Panc1 (cell line): ENCODE results near the gene SIK2. TPM values are rescaled to one million over a fixed set of nuclear protein-coding genes. Genes with fewer than 3 reads are reported as not detected.

Experiments used
- ATAC-seq: fragments of 200-7000 bp; cut with Tn5 transposase; 2 replicates; pipeline ENCODE4 v1.9.1; 2020; ENCODE audit warnings: mild to moderate bottlenecking, moderate library complexity
- BruUV-seq: library from RNA; stranded (reverse); fragments of 400-500 nt; replicated peaks from 2 replicates; lab custom pipeline; 2021; lab: Mats Ljungman, UMichigan
- CTCF ChIA-PET: fragments of 300-600 bp; sonication (Branson Sonifier 250); formaldehyde crosslinking; loops from one replicate; lab custom pipeline; 2022; ENCODE audit warnings: antibody characterized with exemption; lab: Charles Lee
- POLR2A ChIA-PET: fragments of 300-600 bp; sonication (Branson Sonifier 250); formaldehyde crosslinking; loops from one replicate; lab custom pipeline; 2022; ENCODE audit warnings: antibody characterized with exemption; lab: Charles Lee
- DNase-seq: peaks from one replicate; pipeline ENCODE4 v3.0.0-alpha.2; 2010; ENCODE audit warnings: low read depth, low spot score
- H3K27ac ChIP-seq: 2 replicates; pipeline ENCODE4 v1.5.1; 2011; ENCODE audit warnings: mild to moderate bottlenecking, low read length, inconsistent platforms
- H3K27me3 ChIP-seq: fragments of 200-500 bp; sonication (Bioruptor generic); 2 replicates; pipeline ENCODE4 v1.6.0; 2014; ENCODE audit warnings: low read length, inconsistent platforms; ENCODE audit not compliant: control insufficient read depth, insufficient read depth
- H3K36me3 ChIP-seq: fragments of 200-500 bp; sonication (Bioruptor generic); 2 replicates; pipeline ENCODE4 v1.5.1; 2014; ENCODE audit warnings: inconsistent platforms, mild to moderate bottlenecking, low read length, moderate library complexity; ENCODE audit not compliant: control insufficient read depth, insufficient read depth
- H3K4me1 ChIP-seq: 2 replicates; pipeline ENCODE4 v1.5.1; 2011; ENCODE audit warnings: inconsistent platforms, mild to moderate bottlenecking, low read length, moderate library complexity; ENCODE audit not compliant: control insufficient read depth, insufficient read depth
- H3K4me3 ChIP-seq, 2 experiments: 2 replicates each; pipeline ENCODE4 v1.5.1; 2011 to 2012; ENCODE audit warnings: low read depth in 2 of 2, low read length in 2 of 2, mild to moderate bottlenecking in 2 of 2, inconsistent platforms in 1 of 2, moderate library complexity in 1 of 2
- H3K9me3 ChIP-seq: fragments of 200-500 bp; sonication (Bioruptor generic); 2 replicates; pipeline ENCODE4 v1.5.1; 2014; ENCODE audit warnings: low read depth, mild to moderate bottlenecking, inconsistent platforms, low read length, moderate library complexity; ENCODE audit not compliant: control insufficient read depth, insufficient read depth
- CTCF ChIP-seq: fragments of 450-650 bp; IDR thresholded peaks from 2 replicates; pipeline ENCODE4 v1.5.1; 2017; ENCODE audit warnings: mild to moderate bottlenecking
- POLR2AphosphoS5 ChIP-seq: IDR thresholded peaks from 2 replicates; pipeline ENCODE4 v1.6.1; 2012; ENCODE audit warnings: mild to moderate bottlenecking, low read depth, low read length, moderate library complexity
- REST ChIP-seq, 2 experiments: IDR thresholded peaks; 2 replicates each; pipeline ENCODE4 v1.6.1; 2011 to 2012; ENCODE audit warnings: low read depth in 2 of 2, control low read depth in 1 of 2, low read length in 1 of 2, mild to moderate bottlenecking in 1 of 2, moderate library complexity in 1 of 2; ENCODE audit not compliant: insufficient read depth in 1 of 2
- SIN3A ChIP-seq: IDR thresholded peaks from 2 replicates; pipeline ENCODE4 v1.6.1; 2012; ENCODE audit warnings: low read depth, mild to moderate bottlenecking, low read length, moderate library complexity, borderline replicate concordance; ENCODE audit not compliant: insufficient read depth
- TCF7L2 ChIP-seq: IDR thresholded peaks from 2 replicates; pipeline ENCODE4 v1.6.1; 2011; ENCODE audit warnings: mild to moderate bottlenecking, low read depth, low read length, inconsistent platforms
- in situ Hi-C: cut with HindIII; loops from 2 replicates; pipeline ENCODE4 v1.10.0; 2016; ENCODE audit warnings: low sequenced_read_pairs, low pct_unique_long_range_greater_than_20kb
- intact Hi-C: fragments of 100-400 bp; cut with micrococcal nuclease; formaldehyde crosslinking; loops from one replicate; pipeline ENCODE4 v1.10.0; 2022; ENCODE audit not compliant: unreplicated experiment
- total RNA-seq: library from RNA; stranded (reverse); gene quantifications from one replicate; pipeline ENCODE4 v1.2.1, GENCODE V29; 2021; ENCODE audit not compliant: unreplicated experiment

Gene SIK2
- total RNA-seq, 1 experiment from 2014 or later, result 17.0 TPM

DNA sequence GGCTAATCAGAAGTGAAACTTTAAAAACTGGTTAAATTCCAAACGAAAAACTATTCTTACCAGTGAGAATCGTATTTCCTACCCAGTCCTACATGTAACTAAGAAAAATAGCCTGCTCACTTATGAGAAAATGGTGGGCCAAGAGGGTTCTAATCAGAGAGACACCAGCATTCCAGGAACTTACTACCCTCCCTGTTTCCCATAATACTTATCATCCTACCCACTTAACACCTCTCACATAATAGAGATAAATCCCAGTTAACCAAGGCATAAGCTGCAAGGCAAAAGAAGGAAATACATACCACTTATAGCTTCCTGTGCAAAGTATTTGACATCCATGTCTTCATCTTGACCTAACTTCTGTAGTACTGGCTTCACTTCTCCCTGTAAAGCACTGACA, 139.5 kb downstream of the SIK2 start:
- ATAC-seq, result no peak
- Histone ChIP-seq H3K9me3 (no peaks in the 10 kb centered on the region), H3K27me3 (no peaks in the 10 kb centered on the region), H3K4me3 (no peak overlapping the region), H3K36me3 (peaks cover 33% of the 10 kb centered on the region), H3K4me1 (peaks cover 5% of the 10 kb centered on the region; the same call in 1 of the 2 replicates), H3K27ac (no peak overlapping the region)
- CTCF ChIA-PET, result no interaction called here
- TF ChIP-seq SIN3A, result no peak
- no peak for TF ChIP-seq REST (IDR thresholded peaks at IDR 0.05; ENCODE audit: insufficient read depth in 1 of 2, low read depth in 2 of 2, low read length in 1 of 2)
- TF ChIP-seq CTCF, result no peak
- TF ChIP-seq TCF7L2, result no peak
- no peak for TF ChIP-seq POLR2AphosphoS5
- in situ Hi-C loops (no loop called here), intact Hi-C loops (no loop called here)
- BruUV-seq, result no TSS peak
- DNase-seq, result no peak
- POLR2A ChIA-PET, result no interaction called here

- TF ChIP-seq SIN3A (no peak), TCF7L2 (no peak), REST (IDR thresholded peaks at IDR 0.05; ENCODE audit: insufficient read depth in 1 of 2, low read depth in 2 of 2, low read length in 1 of 2) (no peak), CTCF (no peak), POLR2AphosphoS5 (no peak)
- H3K36me3 ChIP-seq, result peaks cover 42% of the 10 kb centered on the region
Measured at GRCh38 chr11:111743700-111744099, 141.5 kb downstream of the SIK2 start.

More at GRCh38 chr11:111743700-111744099, 141.5 kb downstream of the SIK2 start:
- ChIA-PET POLR2A (no interaction called here), CTCF (no interaction called here)
- no peaks in the 10 kb centered on the region for H3K27me3 ChIP-seq
- BruUV-seq, result no TSS peak
- in situ Hi-C loops, result no loop called here
- intact Hi-C loops, result no loop called here
- no peak for ATAC-seq
- H3K4me3 ChIP-seq, result no peak overlapping the region
- no peaks in the 10 kb centered on the region for H3K9me3 ChIP-seq
- DNase-seq, result no peak
- H3K4me1 ChIP-seq, result peaks cover 5% of the 10 kb centered on the region; the same call in 1 of the 2 replicates
- H3K27ac ChIP-seq, result no peak overlapping the region
